Measurements from ENCODE around the gene GDPD4.

The GDPD4 gene

DNA sequence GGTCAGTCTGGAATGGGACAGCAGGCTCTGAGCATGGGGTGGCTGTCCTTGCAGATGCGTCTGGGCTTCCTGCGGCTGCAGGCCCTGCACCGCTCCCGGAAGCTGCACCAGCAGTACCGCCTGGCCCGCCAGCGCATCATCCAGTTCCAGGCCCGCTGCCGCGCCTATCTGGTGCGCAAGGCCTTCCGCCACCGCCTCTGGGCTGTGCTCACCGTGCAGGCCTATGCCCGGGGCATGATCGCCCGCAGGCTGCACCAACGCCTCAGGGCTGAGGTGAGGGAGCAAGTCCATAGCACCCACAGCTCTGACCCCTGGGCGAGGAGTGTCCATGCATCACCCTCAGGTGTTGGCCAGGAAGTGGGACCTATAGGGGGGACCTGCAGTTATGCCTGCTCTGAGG is 121.8 kb downstream of the GDPD4 start:
- Mint-ChIP-seq H3K27me3 (ENCODE audit: low read depth, poor library complexity) (peaks cover 6% of the 10 kb centered on the region), H3K4me1 (peaks cover 25% of the 10 kb centered on the region), H3K36me3 (ENCODE audit: low read depth) (peaks cover 5% of the 10 kb centered on the region), H3K9me3 (peaks cover 4% of the 10 kb centered on the region), H3K4me3 (no peak overlapping the region), H3K27ac (no peak overlapping the region)
- TF ChIP-seq, protein P1, sequence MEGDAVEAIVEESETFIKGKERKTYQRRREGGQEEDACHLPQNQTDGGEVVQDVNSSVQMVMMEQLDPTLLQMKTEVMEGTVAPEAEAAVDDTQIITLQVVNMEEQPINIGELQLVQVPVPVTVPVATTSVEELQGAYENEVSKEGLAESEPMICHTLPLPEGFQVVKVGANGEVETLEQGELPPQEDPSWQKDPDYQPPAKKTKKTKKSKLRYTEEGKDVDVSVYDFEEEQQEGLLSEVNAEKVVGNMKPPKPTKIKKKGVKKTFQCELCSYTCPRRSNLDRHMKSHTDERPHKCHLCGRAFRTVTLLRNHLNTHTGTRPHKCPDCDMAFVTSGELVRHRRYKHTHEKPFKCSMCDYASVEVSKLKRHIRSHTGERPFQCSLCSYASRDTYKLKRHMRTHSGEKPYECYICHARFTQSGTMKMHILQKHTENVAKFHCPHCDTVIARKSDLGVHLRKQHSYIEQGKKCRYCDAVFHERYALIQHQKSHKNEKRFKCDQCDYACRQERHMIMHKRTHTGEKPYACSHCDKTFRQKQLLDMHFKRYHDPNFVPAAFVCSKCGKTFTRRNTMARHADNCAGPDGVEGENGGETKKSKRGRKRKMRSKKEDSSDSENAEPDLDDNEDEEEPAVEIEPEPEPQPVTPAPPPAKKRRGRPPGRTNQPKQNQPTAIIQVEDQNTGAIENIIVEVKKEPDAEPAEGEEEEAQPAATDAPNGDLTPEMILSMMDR (IDR thresholded peaks at IDR 0.05): no peak
- no peak for DNase-seq

DNA sequence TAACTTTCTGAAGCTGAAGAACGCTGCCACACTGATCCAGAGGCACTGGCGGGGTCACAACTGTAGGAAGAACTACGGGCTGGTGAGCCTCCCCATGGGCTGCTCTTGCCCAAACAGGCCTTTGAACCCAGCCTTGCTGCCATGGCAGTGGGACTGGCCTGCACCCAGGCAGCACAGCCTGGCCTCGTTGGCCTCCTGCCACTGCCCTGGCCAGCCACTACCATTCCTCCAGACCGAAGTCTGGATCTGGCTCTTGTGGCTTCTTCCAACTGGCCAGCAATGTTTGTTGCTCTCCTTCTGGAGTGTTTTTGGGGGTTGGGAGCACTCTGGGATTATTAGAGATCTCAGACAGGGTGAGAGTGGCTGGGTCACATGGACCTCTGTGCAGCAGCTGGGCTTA is 122.4 kb downstream of the GDPD4 start:
- H3K9me3 Mint-ChIP-seq: peaks cover 4% of the 10 kb centered on the region
- no peak for DNase-seq
- TF ChIP-seq, protein P1 (IDR thresholded peaks at IDR 0.05): no peak
- H3K36me3 Mint-ChIP-seq (ENCODE audit: low read depth): peaks cover 5% of the 10 kb centered on the region
- peaks cover 31% of the 10 kb centered on the region for H3K4me1 Mint-ChIP-seq
- H3K27ac Mint-ChIP-seq: no peak overlapping the region
- H3K27me3 Mint-ChIP-seq (ENCODE audit: low read depth, poor library complexity): peaks cover 6% of the 10 kb centered on the region
- no peak overlapping the region for H3K4me3 Mint-ChIP-seq

DNA sequence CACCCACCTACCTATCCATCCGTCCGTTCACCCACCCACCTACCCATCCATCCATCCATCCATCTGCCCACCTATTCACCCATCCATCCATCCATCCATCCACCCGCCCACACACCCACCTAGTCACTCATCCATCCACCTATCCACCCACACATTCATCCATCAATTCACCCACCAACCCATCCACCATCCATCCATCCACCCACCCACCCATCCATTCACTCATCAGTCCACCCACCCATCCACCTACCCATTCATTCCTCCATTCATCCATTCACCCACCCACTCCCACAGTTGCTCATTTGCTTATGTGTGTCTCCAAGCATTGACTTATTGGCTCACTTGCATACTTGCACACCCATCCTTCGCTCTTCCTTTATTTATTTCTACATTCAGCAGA is 123.3 kb downstream of the GDPD4 start:
- DNase-seq: no peak
- Mint-ChIP-seq H3K27ac (no peak overlapping the region), H3K36me3 (ENCODE audit: low read depth) (peaks cover 5% of the 10 kb centered on the region), H3K4me1 (peaks cover 39% of the 10 kb centered on the region), H3K4me3 (no peak overlapping the region), H3K9me3 (peaks cover 4% of the 10 kb centered on the region), H3K27me3 (ENCODE audit: low read depth, poor library complexity) (peaks cover 6% of the 10 kb centered on the region)
- TF ChIP-seq, protein P1 (IDR thresholded peaks at IDR 0.05): no peak

DNA sequence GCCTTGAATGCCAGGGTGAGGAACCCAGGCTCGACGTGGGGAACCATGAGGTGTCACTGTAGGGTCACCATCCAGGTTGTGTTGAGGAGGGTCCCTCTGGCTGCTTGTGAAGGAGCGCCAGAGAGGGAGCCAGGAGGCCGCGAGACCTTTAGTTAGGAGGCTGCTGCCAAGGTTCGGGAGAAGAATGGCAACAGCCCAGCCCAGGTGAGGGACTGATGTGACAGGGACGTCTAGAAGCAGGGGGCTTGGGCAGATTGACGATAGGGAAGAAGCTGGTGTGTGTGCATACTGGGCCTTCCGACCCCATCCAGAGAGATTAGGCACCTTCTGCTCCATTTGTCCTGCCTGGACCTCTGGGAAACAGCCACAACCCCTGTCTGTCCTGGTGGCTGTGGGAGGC is 124.5 kb downstream of the GDPD4 start:
- no peak overlapping the region for H3K27ac Mint-ChIP-seq
- H3K4me1 Mint-ChIP-seq: peaks cover 46% of the 10 kb centered on the region
- no peak for DNase-seq
- H3K9me3 Mint-ChIP-seq: peaks cover 4% of the 10 kb centered on the region
- TF ChIP-seq, protein P1 (IDR thresholded peaks at IDR 0.05): no peak
- H3K36me3 Mint-ChIP-seq (ENCODE audit: low read depth): peaks cover 5% of the 10 kb centered on the region
- peaks cover 4% of the 10 kb centered on the region for H3K27me3 Mint-ChIP-seq (ENCODE audit: low read depth, poor library complexity)
- no peak overlapping the region for H3K4me3 Mint-ChIP-seq

DNA sequence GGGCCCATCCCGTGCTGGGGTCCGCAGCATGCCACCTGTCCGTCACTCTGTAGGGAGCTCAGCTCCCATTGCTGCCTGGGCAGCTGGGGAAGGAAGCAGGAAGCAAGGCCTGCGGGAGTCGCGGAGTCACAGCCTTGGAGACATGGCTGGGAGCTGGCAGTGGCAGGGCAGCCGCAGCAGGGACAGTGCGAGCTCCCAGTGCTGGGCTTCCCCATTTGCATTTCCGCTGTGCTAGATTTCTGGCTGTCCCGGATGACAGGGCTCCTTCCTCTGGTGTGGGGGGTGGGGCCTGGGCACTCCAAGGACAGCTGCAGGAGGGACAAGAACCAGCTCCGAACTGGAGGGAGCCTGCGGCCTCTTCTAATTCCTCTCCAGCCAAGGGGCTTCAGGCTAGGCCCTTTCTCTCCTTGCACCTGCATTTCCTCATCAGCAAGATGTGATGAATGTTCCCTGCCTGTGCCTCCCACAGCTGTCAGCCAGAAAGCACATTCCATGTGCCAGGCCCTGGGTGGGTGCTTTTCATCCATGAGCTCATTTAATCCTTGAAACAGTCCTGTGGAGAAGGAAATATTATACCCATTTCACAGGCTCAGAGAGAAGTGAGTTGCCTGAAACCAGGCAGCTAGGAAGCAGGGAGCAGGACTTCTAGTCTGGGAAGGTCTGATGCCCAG is 125.5 kb downstream of the GDPD4 start:
- Mint-ChIP-seq H3K36me3 (ENCODE audit: low read depth) (peaks cover 5% of the 10 kb centered on the region), H3K4me1 (peaks cover 55% of the 10 kb centered on the region), H3K9me3 (peaks cover 4% of the 10 kb centered on the region), H3K4me3 (no peak overlapping the region), H3K27ac (no peak overlapping the region), H3K27me3 (ENCODE audit: low read depth, poor library complexity) (peaks cover 4% of the 10 kb centered on the region)
- peak; percentile 45 for DNase-seq
- TF ChIP-seq, protein P1 (IDR thresholded peaks at IDR 0.05): no peak

Measured in nephron progenitor cell (in vitro differentiated cells).